T-helper 1 cell treated with Interleukin-12 subunit alpha and Interleukin-12 subunit beta and Interleukin-4 antibody, amounts not matched to agents 30 μg/mL and 1 μg/mL, for 36 hours (primary cell): ENCODE data around the gene NTSR2.

Experiments used
- H3K27ac Mint-ChIP-seq: one replicate; pipeline ENCODE4 v1.8.0; 2021; ENCODE audit warnings: mild to moderate bottlenecking, mixed read lengths
- H3K27me3 Mint-ChIP-seq: one replicate; pipeline ENCODE4 v1.8.0; 2021; ENCODE audit warnings: low read depth, mixed read lengths
- H3K36me3 Mint-ChIP-seq: one replicate; pipeline ENCODE4 v1.8.0; 2021; ENCODE audit warnings: low read depth, mixed read lengths
- H3K4me1 Mint-ChIP-seq: one replicate; pipeline ENCODE4 v1.8.0; 2021; ENCODE audit warnings: low read depth, mixed read lengths
- H3K4me3 Mint-ChIP-seq: one replicate; pipeline ENCODE4 v1.8.0; 2021; ENCODE audit warnings: mild to moderate bottlenecking, moderate library complexity, mixed read lengths
- H3K9me3 Mint-ChIP-seq: one replicate; pipeline ENCODE4 v1.8.0; 2021; ENCODE audit warnings: mixed read lengths

The NTSR2 gene

GRCh38 chr2:11669454-11670291 is at the start of gene NTSR2:
TSS of gene NTSR2 (minus strand) at chr2:11670195. CDS start at chr2:11670129, 66 bp downstream.
- Mint-ChIP-seq H3K4me3 (no peak within 1 kb of the TSS), H3K27me3 (peaks cover 27% of the 10 kb centered on the region), H3K36me3 (no peaks in the 10 kb centered on the region), H3K4me1 (peaks cover 6% of the 10 kb centered on the region), H3K9me3 (no peaks in the 10 kb centered on the region), H3K27ac (no peak within 1 kb of the TSS)

GRCh38 chr2:11719230-11719977 is 49.4 kb upstream of the NTSR2 start:
- no peaks in the 10 kb centered on the region for H3K36me3 Mint-ChIP-seq
- H3K4me1 Mint-ChIP-seq = peaks cover 3% of the 10 kb centered on the region
- no peaks in the 10 kb centered on the region for H3K9me3 Mint-ChIP-seq
- peaks cover 70% of the 10 kb centered on the region for H3K27me3 Mint-ChIP-seq
- no peak overlapping the region for H3K27ac Mint-ChIP-seq
- no peak overlapping the region for H3K4me3 Mint-ChIP-seq

GRCh38 chr2:11718606-11719005 is 48.6 kb upstream of the NTSR2 start:
- Mint-ChIP-seq H3K27me3 (peaks cover 62% of the 10 kb centered on the region), H3K27ac (no peak overlapping the region), H3K9me3 (no peaks in the 10 kb centered on the region), H3K36me3 (no peaks in the 10 kb centered on the region), H3K4me3 (no peak overlapping the region), H3K4me1 (peaks cover 3% of the 10 kb centered on the region)

GRCh38 chr2:11717623-11718022 is 47.6 kb upstream of the NTSR2 start:
- Mint-ChIP-seq H3K4me1 (peaks cover 3% of the 10 kb centered on the region), H3K27ac (no peak overlapping the region), H3K27me3 (peaks cover 55% of the 10 kb centered on the region), H3K9me3 (no peaks in the 10 kb centered on the region), H3K36me3 (no peaks in the 10 kb centered on the region), H3K4me3 (no peak overlapping the region)

GRCh38 chr2:11716689-11717321 is 46.8 kb upstream of the NTSR2 start:
- no peak overlapping the region for H3K4me3 Mint-ChIP-seq
- no peaks in the 10 kb centered on the region for H3K36me3 Mint-ChIP-seq
- peaks cover 53% of the 10 kb centered on the region for H3K27me3 Mint-ChIP-seq
- H3K9me3 Mint-ChIP-seq = no peaks in the 10 kb centered on the region
- H3K27ac Mint-ChIP-seq = no peak overlapping the region
- H3K4me1 Mint-ChIP-seq = peaks cover 3% of the 10 kb centered on the region

- no peaks in the 10 kb centered on the region for H3K36me3 Mint-ChIP-seq
- no peak overlapping the region for H3K4me3 Mint-ChIP-seq
- no peaks in the 10 kb centered on the region for H3K9me3 Mint-ChIP-seq
- no peak overlapping the region for H3K27ac Mint-ChIP-seq
- peaks cover 55% of the 10 kb centered on the region for H3K27me3 Mint-ChIP-seq
- H3K4me1 Mint-ChIP-seq = peaks cover 3% of the 10 kb centered on the region
Measured at GRCh38 chr2:11715987-11716652, 46.1 kb upstream of the NTSR2 start.

- Mint-ChIP-seq H3K27ac (no peak overlapping the region), H3K27me3 (peaks cover 43% of the 10 kb centered on the region), H3K4me1 (no peaks in the 10 kb centered on the region), H3K9me3 (no peaks in the 10 kb centered on the region), H3K4me3 (no peak overlapping the region), H3K36me3 (no peaks in the 10 kb centered on the region)
Measured at GRCh38 chr2:11713815-11714214, 43.8 kb upstream of the NTSR2 start.

- Mint-ChIP-seq H3K9me3 (no peaks in the 10 kb centered on the region), H3K36me3 (no peaks in the 10 kb centered on the region), H3K4me1 (no peaks in the 10 kb centered on the region), H3K27me3 (peaks cover 40% of the 10 kb centered on the region), H3K4me3 (no peak overlapping the region), H3K27ac (no peak overlapping the region)
Measured at GRCh38 chr2:11712866-11713265, 42.9 kb upstream of the NTSR2 start.

GRCh38 chr2:11711751-11712150 is 41.8 kb upstream of the NTSR2 start:
- H3K27ac Mint-ChIP-seq = no peak overlapping the region
- no peaks in the 10 kb centered on the region for H3K4me1 Mint-ChIP-seq
- H3K9me3 Mint-ChIP-seq = no peaks in the 10 kb centered on the region
- peaks cover 32% of the 10 kb centered on the region for H3K27me3 Mint-ChIP-seq
- no peaks in the 10 kb centered on the region for H3K36me3 Mint-ChIP-seq
- no peak overlapping the region for H3K4me3 Mint-ChIP-seq

GRCh38 chr2:11711354-11711716 is 41.3 kb upstream of the NTSR2 start:
- Mint-ChIP-seq H3K27me3 (peaks cover 27% of the 10 kb centered on the region), H3K27ac (no peak overlapping the region), H3K36me3 (no peaks in the 10 kb centered on the region), H3K9me3 (no peaks in the 10 kb centered on the region), H3K4me3 (no peak overlapping the region), H3K4me1 (no peaks in the 10 kb centered on the region)

GRCh38 chr2:11710632-11711353 is 40.8 kb upstream of the NTSR2 start:
- H3K27me3 Mint-ChIP-seq = peaks cover 26% of the 10 kb centered on the region
- no peaks in the 10 kb centered on the region for H3K36me3 Mint-ChIP-seq
- no peak overlapping the region for H3K4me3 Mint-ChIP-seq
- no peaks in the 10 kb centered on the region for H3K9me3 Mint-ChIP-seq
- no peaks in the 10 kb centered on the region for H3K4me1 Mint-ChIP-seq
- H3K27ac Mint-ChIP-seq = no peak overlapping the region

- Mint-ChIP-seq H3K27me3 (peaks cover 25% of the 10 kb centered on the region), H3K4me3 (no peak overlapping the region), H3K9me3 (no peaks in the 10 kb centered on the region), H3K36me3 (no peaks in the 10 kb centered on the region), H3K4me1 (no peaks in the 10 kb centered on the region), H3K27ac (no peak overlapping the region)
Measured at GRCh38 chr2:11710210-11710609, 40.2 kb upstream of the NTSR2 start.

- no peak overlapping the region for H3K27ac Mint-ChIP-seq
- H3K4me1 Mint-ChIP-seq = no peaks in the 10 kb centered on the region
- no peaks in the 10 kb centered on the region for H3K9me3 Mint-ChIP-seq
- no peaks in the 10 kb centered on the region for H3K36me3 Mint-ChIP-seq
- H3K4me3 Mint-ChIP-seq = no peak overlapping the region
- peaks cover 22% of the 10 kb centered on the region for H3K27me3 Mint-ChIP-seq
Measured at GRCh38 chr2:11709293-11709692, 39.3 kb upstream of the NTSR2 start.

GRCh38 chr2:11708106-11708505 is 38.1 kb upstream of the NTSR2 start:
- H3K27ac Mint-ChIP-seq = no peak overlapping the region

More at GRCh38 chr2:11708106-11708505, 38.1 kb upstream of the NTSR2 start:
- Mint-ChIP-seq H3K9me3 (no peaks in the 10 kb centered on the region), H3K4me1 (no peaks in the 10 kb centered on the region), H3K27me3 (peaks cover 22% of the 10 kb centered on the region), H3K4me3 (no peak overlapping the region), H3K36me3 (no peaks in the 10 kb centered on the region)
